Measurements from ENCODE around the gene HS3ST2. TPM values are rescaled to one million over a fixed set of nuclear protein-coding genes. Genes with fewer than 3 reads are reported as not detected.

Gene HS3ST2
- total and polyA plus RNA-seq, 2 donors (not counting 3 experiments of a cell fraction or from before 2014, with no cell fraction given) = not detected

- POLR2A ChIA-PET = no interaction called here
- no TSS peak for BruUV-seq (replicated peaks)
These were observed 148.9 kb downstream of the HS3ST2 start for GRCh38 chr16:22962905-22963304.

More at GRCh38 chr16:22962905-22963304, 148.9 kb downstream of the HS3ST2 start:
- no peaks in the 10 kb centered on the region for H4K20me1 ChIP-seq (replicated peaks; ENCODE audit: control insufficient read depth, extremely low read depth, insufficient read depth, low read length)
- no peaks in the 10 kb centered on the region for H3K36me3 ChIP-seq (ENCODE audit: control insufficient read depth in 2 of 2, extremely low read depth in 1 of 2, insufficient read depth in 2 of 2, low read length in 2 of 2)
- intact Hi-C loops (cut with micrococcal nuclease) = no loop called here
- no peak overlapping the region for H3K27ac ChIP-seq (ENCODE audit: insufficient read depth, low read depth, low read length)
- no peaks in the 10 kb centered on the region for H3K9me3 ChIP-seq (replicated peaks; ENCODE audit: control insufficient read depth, insufficient read depth, low read length)
- no peaks in the 10 kb centered on the region for H3K9me1 ChIP-seq (replicated peaks; ENCODE audit: control insufficient read depth, extremely low read depth, insufficient read depth, low read length)
- no peak for FAIRE-seq
- no peak overlapping the region for H2AFZ ChIP-seq (ENCODE audit: low read depth, low read length)
- H3K4me2 ChIP-seq (ENCODE audit: insufficient read depth, low read length) = no peak overlapping the region
- no peak overlapping the region for H3K4me3 ChIP-seq (replicated peaks in 1 of 3; ENCODE audit: insufficient read depth in 1 of 3, low read depth in 1 of 3, low read length in 3 of 3)
- no peak overlapping the region for H3K9ac ChIP-seq (replicated peaks; ENCODE audit: extremely low read depth, insufficient read depth, low read length)
- no peak for DNase-seq (ENCODE audit: low read depth, low spot score)
- CTCF ChIA-PET = no interaction called here
- H3K27me3 ChIP-seq (ENCODE audit: control insufficient read depth in 2 of 2, insufficient read depth in 2 of 2, low read length in 2 of 2) = no peaks in the 10 kb centered on the region
- H3K79me2 ChIP-seq (ENCODE audit: control insufficient read depth, insufficient read depth, low read length) = no peaks in the 10 kb centered on the region
- H3K4me1 ChIP-seq (ENCODE audit: control insufficient read depth, extremely low read depth, insufficient read depth, low read length) = no peaks in the 10 kb centered on the region
- TF ChIP-seq, protein P1, sequence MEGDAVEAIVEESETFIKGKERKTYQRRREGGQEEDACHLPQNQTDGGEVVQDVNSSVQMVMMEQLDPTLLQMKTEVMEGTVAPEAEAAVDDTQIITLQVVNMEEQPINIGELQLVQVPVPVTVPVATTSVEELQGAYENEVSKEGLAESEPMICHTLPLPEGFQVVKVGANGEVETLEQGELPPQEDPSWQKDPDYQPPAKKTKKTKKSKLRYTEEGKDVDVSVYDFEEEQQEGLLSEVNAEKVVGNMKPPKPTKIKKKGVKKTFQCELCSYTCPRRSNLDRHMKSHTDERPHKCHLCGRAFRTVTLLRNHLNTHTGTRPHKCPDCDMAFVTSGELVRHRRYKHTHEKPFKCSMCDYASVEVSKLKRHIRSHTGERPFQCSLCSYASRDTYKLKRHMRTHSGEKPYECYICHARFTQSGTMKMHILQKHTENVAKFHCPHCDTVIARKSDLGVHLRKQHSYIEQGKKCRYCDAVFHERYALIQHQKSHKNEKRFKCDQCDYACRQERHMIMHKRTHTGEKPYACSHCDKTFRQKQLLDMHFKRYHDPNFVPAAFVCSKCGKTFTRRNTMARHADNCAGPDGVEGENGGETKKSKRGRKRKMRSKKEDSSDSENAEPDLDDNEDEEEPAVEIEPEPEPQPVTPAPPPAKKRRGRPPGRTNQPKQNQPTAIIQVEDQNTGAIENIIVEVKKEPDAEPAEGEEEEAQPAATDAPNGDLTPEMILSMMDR (IDR thresholded peaks at IDR 0.05; ENCODE audit: extremely low read depth in 1 of 2, insufficient read depth in 1 of 2, low read depth in 1 of 2, low read length in 2 of 2) = no peak
- no peak for TF ChIP-seq MAX (IDR thresholded peaks at IDR 0.05; ENCODE audit: insufficient read depth, insufficient read length)
- no peak for TF ChIP-seq EZH2 (IDR thresholded peaks at IDR 0.05; ENCODE audit: borderline replicate concordance, low read depth, low read length, severe bottlenecking)
- no peak for TF ChIP-seq MYC (IDR thresholded peaks at IDR 0.05; ENCODE audit: low read depth, low read length)
- TF ChIP-seq POLR2A (IDR thresholded peaks at IDR 0.05; ENCODE audit: low read depth, low read length) = no peak
- no peak for TF ChIP-seq FOS (IDR thresholded peaks at IDR 0.05; ENCODE audit: borderline replicate concordance, insufficient read depth, low read length)
- TF ChIP-seq POLR2AphosphoS5 (IDR thresholded peaks at IDR 0.05; ENCODE audit: insufficient read depth, low read depth, low read length) = no peak
- dilution Hi-C loops (cut with MboI; ENCODE audit: extremely low pct_ligation_motif_present, low sequenced_read_pairs) = no loop called here

Data from endothelial cell of umbilical vein (primary cell).